Right renal pelvis (tissue), 4 donors: ENCODE results near the gene XPO6. TPM values are rescaled to one million over a fixed set of nuclear protein-coding genes. Genes with fewer than 3 reads are reported as not detected.

ENCODE experiments used
- DNase-seq, 4 donors: peaks; one replicate each; pipeline ENCODE4 v3.0.0-alpha.2; 2013; ENCODE audit warnings: low read depth in 4 of 4, low spot score in 3 of 4, missing footprints in 1 of 4
- polyA plus RNA-seq, 4 donors: library from polyadenylated mRNA; unstranded; fragments of 120-200 nt; gene quantifications; one replicate each; pipeline ENCODE4 v1.2.1, GENCODE V29; 2013; ENCODE audit not compliant: insufficient read length in 4 of 4

The XPO6 gene
- polyA plus RNA-seq, 4 donors, result 69.8 to 81.1 (median 73.4) TPM

- DNase-seq, result no peak
These were observed 55.6 kb downstream of the XPO6 start for GRCh38 chr16:28156056-28156680.

- DNase-seq, result no peak
These were observed 56.5 kb downstream of the XPO6 start for GRCh38 chr16:28155293-28155692.

GRCh38 chr16:28151180-28151579 is 60.6 kb downstream of the XPO6 start:
- DNase-seq, result no peak

GRCh38 chr16:28149011-28149888 is 62.5 kb downstream of the XPO6 start:
- no peak for DNase-seq

- DNase-seq, result no peak
These were observed 65.2 kb downstream of the XPO6 start for GRCh38 chr16:28146536-28146935.

GRCh38 chr16:28145796-28146195 is 66.0 kb downstream of the XPO6 start:
- no peak for DNase-seq

GRCh38 chr16:28140788-28141618 is 70.8 kb downstream of the XPO6 start:
- no peak for DNase-seq

- DNase-seq, result no peak
These were observed 72.2 kb downstream of the XPO6 start for GRCh38 chr16:28139530-28139929.

- DNase-seq, result no peak
These were observed 74.9 kb downstream of the XPO6 start for GRCh38 chr16:28136751-28137434.

- DNase-seq, result no peak
These were observed 78.1 kb downstream of the XPO6 start for GRCh38 chr16:28133666-28134065.

GRCh38 chr16:28131743-28132393 is 79.9 kb downstream of the XPO6 start:
- no peak for DNase-seq

GRCh38 chr16:28131181-28131580 is 80.6 kb downstream of the XPO6 start:
- no peak for DNase-seq

- no peak for DNase-seq
These were observed 81.4 kb downstream of the XPO6 start for GRCh38 chr16:28130099-28131088.

GRCh38 chr16:28126684-28127620 is 84.8 kb downstream of the XPO6 start:
- DNase-seq, result no peak

- DNase-seq, result no peak
These were observed 86.2 kb downstream of the XPO6 start for GRCh38 chr16:28125592-28125991.

GRCh38 chr16:28121527-28121926 is 90.2 kb downstream of the XPO6 start:
- DNase-seq, result no peak

GRCh38 chr16:28120754-28121153 is 91.0 kb downstream of the XPO6 start:
- DNase-seq, result no peak

GRCh38 chr16:28118637-28119036 is 93.1 kb downstream of the XPO6 start:
- DNase-seq, result no peak
